ENCODE measurements around the gene PCID2.

PCID2 gene

DNA sequence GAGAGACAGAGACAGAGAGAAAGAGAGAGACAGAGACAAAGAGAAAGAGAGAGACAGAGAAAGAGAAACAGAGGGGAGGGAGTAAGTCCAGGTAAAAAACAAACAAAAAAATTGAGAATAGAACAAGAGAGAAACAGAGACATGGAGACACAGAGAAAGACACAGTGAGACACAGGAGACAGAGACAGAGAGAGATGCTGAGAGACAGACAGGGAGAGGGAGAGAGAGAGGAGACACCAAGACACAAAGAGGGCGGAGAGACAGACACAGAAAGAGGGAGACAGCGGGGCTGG is 55.8 kb downstream of the PCID2 start:
- Histone ChIP-seq H2BK5ac (ENCODE audit: low read depth, low read length, poor library complexity) (no peak overlapping the region), H4K8ac (ENCODE audit: low read depth, low read length) (peak overlapping the region; percentile 77), H3K79me1 (ENCODE audit: low read length) (peaks cover 5% of the 10 kb centered on the region), H3K9me3 (ENCODE audit: insufficient read depth, low read depth, low read length) (peaks cover 6% of the 10 kb centered on the region), H3K36me3 (ENCODE audit: control insufficient read depth in 1 of 2, insufficient read depth in 2 of 2, low read length in 2 of 2) (no peaks in the 10 kb centered on the region), H3K4me3 (ENCODE audit: low read depth, low read length) (no peak overlapping the region), H3K9ac (ENCODE audit: low read length) (no peak overlapping the region), H3K27ac (ENCODE audit: low read depth, low read length) (no peak overlapping the region), H2AFZ (ENCODE audit: insufficient read depth, low read length, poor library complexity) (peak overlapping the region; percentile 78), H3K27me3 (ENCODE audit: insufficient read depth, low read length) (peaks cover 13% of the 10 kb centered on the region), H3K18ac (ENCODE audit: low read length) (no peak overlapping the region), H4K91ac (ENCODE audit: low read depth, low read length) (no peak overlapping the region), H4K12ac (ENCODE audit: low read depth, low read length) (peak overlapping the region; percentile 10), H3K23ac (ENCODE audit: low read length) (no peak overlapping the region), H2BK12ac (ENCODE audit: low read length) (no peak overlapping the region), H2AK5ac (ENCODE audit: low read length) (no peak overlapping the region), H3K4me1 (ENCODE audit: control insufficient read depth in 1 of 2, insufficient read depth in 2 of 2, low read length in 2 of 2) (peaks cover 8 to 10% of the 10 kb centered on the region in 2 experiments), H3K79me2 (ENCODE audit: control insufficient read depth, insufficient read depth, low read length, poor library complexity) (peaks cover 4% of the 10 kb centered on the region), H3K14ac (ENCODE audit: low read length) (no peak overlapping the region), H3K4ac (ENCODE audit: low read depth, low read length) (no peak overlapping the region), H3K4me2 (ENCODE audit: low read length) (peak overlapping the region; percentile 83), H2BK120ac (ENCODE audit: insufficient read depth, low read length, poor library complexity) (no peak overlapping the region)
- WGBS (ENCODE audit: extremely low coverage, insufficient coverage, insufficient read length): no CpG with 5 or more reads among the region's 2 CpGs
- DNase-seq: no peak

DNA sequence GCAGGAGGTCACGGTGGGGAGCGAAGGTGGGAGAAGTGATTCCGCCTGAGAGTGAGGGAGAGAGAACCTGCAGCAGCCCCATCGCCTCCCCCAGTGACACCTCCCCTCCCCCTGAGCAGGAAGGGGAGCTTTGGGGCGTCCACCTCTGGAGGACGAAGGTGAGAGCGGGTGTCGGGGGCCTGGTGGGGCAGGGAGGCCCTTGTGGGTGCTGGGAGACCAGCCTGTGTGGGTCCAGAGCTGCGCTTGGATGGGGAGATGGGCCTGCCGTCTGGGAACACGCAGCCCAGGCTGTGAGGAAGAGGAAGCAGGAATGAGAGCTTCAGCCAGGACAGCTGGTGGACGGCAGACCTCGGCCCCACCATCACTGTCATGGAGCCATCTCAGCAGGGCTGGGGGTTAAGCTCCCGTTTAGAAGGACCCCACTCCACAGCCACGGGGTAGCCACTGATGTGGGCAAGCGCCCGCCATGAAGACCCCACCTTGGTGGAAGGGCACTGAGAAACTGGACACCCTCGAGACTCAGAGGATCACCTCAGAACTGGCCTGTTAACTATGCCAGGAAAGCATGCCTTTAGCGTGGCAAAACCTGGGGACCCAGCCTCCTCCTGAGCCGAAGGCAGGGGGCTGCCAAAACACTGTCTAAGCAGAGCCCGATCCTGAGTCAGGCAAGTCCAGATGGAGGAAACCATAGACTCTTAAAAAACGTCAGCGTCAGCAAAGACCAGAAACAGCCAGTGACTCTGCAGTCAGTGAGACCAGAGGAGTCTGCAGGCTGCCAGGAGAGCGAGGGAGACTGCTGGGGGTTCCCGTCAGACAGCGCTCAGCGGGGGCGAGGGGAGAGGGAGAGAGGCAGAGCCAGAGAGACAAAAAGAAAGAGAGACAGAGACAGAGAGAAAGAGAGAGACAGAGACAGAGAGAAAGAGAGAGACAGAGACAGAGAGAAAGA is 56.5 kb downstream of the PCID2 start:
- H2BK12ac ChIP-seq (ENCODE audit: low read length): no peak overlapping the region

DNA sequence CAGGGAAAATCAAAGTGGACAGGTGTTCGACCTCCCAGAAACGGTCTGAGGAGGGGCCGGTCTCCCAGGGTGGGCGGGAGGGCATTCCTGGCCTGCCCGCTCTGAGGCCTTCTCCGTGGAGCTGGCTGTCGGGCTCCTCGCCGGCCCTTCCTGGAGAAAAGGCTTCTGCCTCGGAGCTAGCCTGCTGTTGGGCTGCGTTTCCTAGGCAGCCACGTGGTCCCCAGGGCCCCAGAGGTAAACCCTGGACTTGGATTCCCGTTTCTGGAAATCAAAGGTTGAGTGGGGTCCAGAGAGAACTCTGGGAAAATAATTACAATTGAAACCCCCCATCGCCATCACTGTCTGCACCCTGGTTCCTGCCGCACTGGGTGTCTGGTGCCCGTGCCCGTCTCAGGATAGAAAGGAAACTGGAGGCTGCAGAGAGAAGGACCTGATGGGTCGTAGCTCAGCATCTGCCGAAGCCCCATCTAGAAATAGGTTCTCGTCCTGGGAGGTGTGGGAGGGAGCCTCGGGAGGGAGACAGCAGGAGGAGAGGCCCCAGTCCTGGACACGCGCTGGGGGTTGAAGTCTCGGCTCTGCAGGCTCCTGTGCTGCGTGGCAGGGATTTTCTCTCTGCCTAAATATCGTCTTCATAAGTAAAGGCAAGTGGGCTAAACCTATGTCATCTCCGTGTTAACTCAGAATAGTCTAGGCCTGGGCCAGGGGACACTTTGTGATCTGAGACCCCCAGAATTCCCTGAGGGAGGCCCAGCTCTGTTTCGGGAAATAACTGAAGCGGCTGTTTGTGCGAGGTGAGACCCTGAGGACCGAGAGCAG is 57.7 kb downstream of the PCID2 start:
- WGBS (ENCODE audit: extremely low coverage, insufficient coverage, insufficient read length): no CpG with 5 or more reads among the region's 31 CpGs
- Histone ChIP-seq H2AK5ac (ENCODE audit: low read length) (no peak overlapping the region), H4K8ac (ENCODE audit: low read depth, low read length) (no peak overlapping the region), H3K79me2 (ENCODE audit: control insufficient read depth, insufficient read depth, low read length, poor library complexity) (peaks cover 4% of the 10 kb centered on the region), H2BK120ac (ENCODE audit: insufficient read depth, low read length, poor library complexity) (no peak overlapping the region), H3K9me3 (ENCODE audit: insufficient read depth, low read depth, low read length) (peaks cover 4% of the 10 kb centered on the region), H3K27ac (ENCODE audit: low read depth, low read length) (no peak overlapping the region), H3K4ac (ENCODE audit: low read depth, low read length) (no peak overlapping the region), H2BK12ac (ENCODE audit: low read length) (no peak overlapping the region), H3K9ac (ENCODE audit: low read length) (no peak overlapping the region), H3K18ac (ENCODE audit: low read length) (no peak overlapping the region), H4K12ac (ENCODE audit: low read depth, low read length) (no peak overlapping the region), H3K4me3 (ENCODE audit: low read depth, low read length) (no peak overlapping the region), H3K27me3 (ENCODE audit: insufficient read depth, low read length) (peaks cover 13% of the 10 kb centered on the region), H3K36me3 (ENCODE audit: control insufficient read depth in 1 of 2, insufficient read depth in 2 of 2, low read length in 2 of 2) (no peaks in the 10 kb centered on the region), H3K79me1 (ENCODE audit: low read length) (peaks cover 5% of the 10 kb centered on the region), H2BK5ac (ENCODE audit: low read depth, low read length, poor library complexity) (no peak overlapping the region), H4K91ac (ENCODE audit: low read depth, low read length) (no peak overlapping the region), H3K14ac (ENCODE audit: low read length) (no peak overlapping the region), H3K23ac (ENCODE audit: low read length) (no peak overlapping the region), H3K4me2 (ENCODE audit: low read length) (no peak overlapping the region), H2AFZ (ENCODE audit: insufficient read depth, low read length, poor library complexity) (no peak overlapping the region), H3K4me1 (ENCODE audit: control insufficient read depth in 1 of 2, insufficient read depth in 2 of 2, low read length in 2 of 2) (peaks cover 8 to 10% of the 10 kb centered on the region in 2 experiments)
- no peak for DNase-seq

More for the DNA sequence above, 56.5 kb downstream of the PCID2 start:
- no peak overlapping the region for H3K4me2 ChIP-seq (ENCODE audit: low read length)
- H2BK120ac ChIP-seq (ENCODE audit: insufficient read depth, low read length, poor library complexity): no peak overlapping the region
- H3K79me2 ChIP-seq (ENCODE audit: control insufficient read depth, insufficient read depth, low read length, poor library complexity): peaks cover 4% of the 10 kb centered on the region
- H3K4me3 ChIP-seq (ENCODE audit: low read depth, low read length): no peak overlapping the region
- H2AFZ ChIP-seq (ENCODE audit: insufficient read depth, low read length, poor library complexity): no peak overlapping the region
- WGBS (ENCODE audit: extremely low coverage, insufficient coverage, insufficient read length): no CpG with 5 or more reads among the region's 28 CpGs
- H3K18ac ChIP-seq (ENCODE audit: low read length): no peak overlapping the region
- H3K27me3 ChIP-seq (ENCODE audit: insufficient read depth, low read length): peaks cover 13% of the 10 kb centered on the region
- DNase-seq: no peak
- H3K27ac ChIP-seq (ENCODE audit: low read depth, low read length): no peak overlapping the region
- H2AK5ac ChIP-seq (ENCODE audit: low read length): no peak overlapping the region
- H2BK5ac ChIP-seq (ENCODE audit: low read depth, low read length, poor library complexity): no peak overlapping the region
- H4K8ac ChIP-seq (ENCODE audit: low read depth, low read length): no peak overlapping the region
- H3K79me1 ChIP-seq (ENCODE audit: low read length): peaks cover 5% of the 10 kb centered on the region
- no peak overlapping the region for H4K12ac ChIP-seq (ENCODE audit: low read depth, low read length)
- no peak overlapping the region for H3K23ac ChIP-seq (ENCODE audit: low read length)
- H3K9ac ChIP-seq (ENCODE audit: low read length): no peak overlapping the region
- peaks cover 8 to 10% of the 10 kb centered on the region in 2 experiments for H3K4me1 ChIP-seq (ENCODE audit: control insufficient read depth in 1 of 2, insufficient read depth in 2 of 2, low read length in 2 of 2)
- H3K36me3 ChIP-seq (ENCODE audit: control insufficient read depth in 1 of 2, insufficient read depth in 2 of 2, low read length in 2 of 2): no peaks in the 10 kb centered on the region
- H4K91ac ChIP-seq (ENCODE audit: low read depth, low read length): no peak overlapping the region
- no peak overlapping the region for H3K4ac ChIP-seq (ENCODE audit: low read depth, low read length)
- H3K14ac ChIP-seq (ENCODE audit: low read length): no peak overlapping the region
- peaks cover 5% of the 10 kb centered on the region for H3K9me3 ChIP-seq (ENCODE audit: insufficient read depth, low read depth, low read length)

DNA sequence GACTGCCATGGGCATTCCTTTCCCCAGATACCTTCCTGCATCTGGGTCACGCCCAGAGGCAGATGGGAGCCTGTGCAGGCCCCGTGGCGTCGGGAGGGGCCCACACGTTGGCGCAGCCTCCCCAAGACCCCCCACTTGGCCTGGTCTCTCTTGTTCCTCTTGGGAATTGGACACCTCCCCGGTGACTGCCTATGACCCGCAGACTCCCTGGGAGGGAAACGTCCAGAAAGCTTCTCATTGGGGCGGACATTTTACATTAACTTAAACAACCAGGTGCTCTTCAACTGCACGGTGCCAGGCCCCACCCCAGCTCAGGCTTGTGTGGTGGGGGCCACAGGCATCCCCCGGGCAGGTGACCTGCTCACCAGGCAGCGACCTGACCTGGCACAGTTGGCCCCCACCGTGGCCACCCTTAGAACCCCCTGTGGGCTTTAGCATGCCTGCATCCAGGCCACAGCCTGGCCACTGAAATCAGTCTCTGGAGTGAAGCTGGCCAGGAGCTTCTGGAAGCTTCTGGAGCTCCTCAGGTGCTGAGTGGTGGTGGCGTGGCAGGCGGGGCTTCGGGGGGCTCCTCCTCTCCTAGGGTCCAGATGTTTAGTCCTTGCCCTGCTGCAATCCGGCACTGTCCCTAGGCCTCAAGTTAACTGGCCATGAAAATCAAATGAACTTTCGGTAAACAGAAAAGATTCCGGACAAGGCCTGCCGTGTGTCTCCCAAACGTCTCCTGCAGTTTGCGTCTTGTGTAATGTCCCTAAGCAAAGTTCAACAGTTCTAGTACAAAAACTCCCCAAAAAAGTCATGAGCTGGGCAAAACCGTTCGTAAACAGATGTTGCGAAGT is 58.5 kb downstream of the PCID2 start:
- Histone ChIP-seq H3K27me3 (ENCODE audit: insufficient read depth, low read length) (peaks cover 13% of the 10 kb centered on the region), H3K9ac (ENCODE audit: low read length) (no peak overlapping the region), H3K27ac (ENCODE audit: low read depth, low read length) (no peak overlapping the region), H2BK120ac (ENCODE audit: insufficient read depth, low read length, poor library complexity) (no peak overlapping the region), H3K18ac (ENCODE audit: low read length) (no peak overlapping the region), H3K4ac (ENCODE audit: low read depth, low read length) (no peak overlapping the region), H3K4me2 (ENCODE audit: low read length) (no peak overlapping the region), H3K23ac (ENCODE audit: low read length) (no peak overlapping the region), H4K8ac (ENCODE audit: low read depth, low read length) (no peak overlapping the region), H3K4me3 (ENCODE audit: low read depth, low read length) (no peak overlapping the region), H3K14ac (ENCODE audit: low read length) (no peak overlapping the region), H4K91ac (ENCODE audit: low read depth, low read length) (no peak overlapping the region), H2BK5ac (ENCODE audit: low read depth, low read length, poor library complexity) (no peak overlapping the region), H3K79me1 (ENCODE audit: low read length) (peaks cover 5% of the 10 kb centered on the region), H2AFZ (ENCODE audit: insufficient read depth, low read length, poor library complexity) (no peak overlapping the region), H2AK5ac (ENCODE audit: low read length) (no peak overlapping the region), H3K9me3 (ENCODE audit: insufficient read depth, low read depth, low read length) (peaks cover 4% of the 10 kb centered on the region), H4K12ac (ENCODE audit: low read depth, low read length) (no peak overlapping the region), H3K4me1 (ENCODE audit: control insufficient read depth in 1 of 2, insufficient read depth in 2 of 2, low read length in 2 of 2) (peaks cover 8 to 10% of the 10 kb centered on the region in 2 experiments), H2BK12ac (ENCODE audit: low read length) (no peak overlapping the region), H3K36me3 (ENCODE audit: control insufficient read depth in 1 of 2, insufficient read depth in 2 of 2, low read length in 2 of 2) (no peaks in the 10 kb centered on the region), H3K79me2 (ENCODE audit: control insufficient read depth, insufficient read depth, low read length, poor library complexity) (peaks cover 4% of the 10 kb centered on the region)
- no peak for DNase-seq
- WGBS (ENCODE audit: extremely low coverage, insufficient coverage, insufficient read length): no CpG with 5 or more reads among the region's 26 CpGs

Data from trophoblast cell (in vitro differentiated cells and primary cell).